Measurements from ENCODE around the gene GPSM3.
"Not testable (repeated sequence)": the region's sequence is repeated elsewhere in the genome, so short reads cannot be mapped to it uniquely, and the experiment has no call there.

GPSM3 gene

DNA sequence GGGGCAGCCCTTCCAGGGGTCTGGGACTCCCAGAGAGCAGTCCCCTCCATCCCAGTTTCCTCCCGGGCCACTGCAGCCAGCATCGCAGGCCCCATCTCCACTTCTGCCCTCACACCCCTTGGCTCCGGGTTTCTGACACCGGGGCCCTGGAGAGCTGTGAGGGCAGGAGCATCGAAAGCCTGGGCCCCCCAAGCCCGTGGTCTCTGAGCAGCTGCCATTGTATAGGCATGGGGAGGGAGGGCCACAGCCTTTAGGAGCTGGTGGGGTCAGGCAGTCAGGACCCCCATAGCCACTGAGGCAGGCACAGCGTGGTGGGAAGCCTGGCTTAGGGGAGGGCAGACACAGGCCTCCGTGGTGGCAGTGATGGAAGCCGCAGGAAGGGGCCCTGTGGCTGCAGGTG, 9.7 kb upstream of the GPSM3 start:
- DNase-seq (no peak), ATAC-seq (no peak)

DNA sequence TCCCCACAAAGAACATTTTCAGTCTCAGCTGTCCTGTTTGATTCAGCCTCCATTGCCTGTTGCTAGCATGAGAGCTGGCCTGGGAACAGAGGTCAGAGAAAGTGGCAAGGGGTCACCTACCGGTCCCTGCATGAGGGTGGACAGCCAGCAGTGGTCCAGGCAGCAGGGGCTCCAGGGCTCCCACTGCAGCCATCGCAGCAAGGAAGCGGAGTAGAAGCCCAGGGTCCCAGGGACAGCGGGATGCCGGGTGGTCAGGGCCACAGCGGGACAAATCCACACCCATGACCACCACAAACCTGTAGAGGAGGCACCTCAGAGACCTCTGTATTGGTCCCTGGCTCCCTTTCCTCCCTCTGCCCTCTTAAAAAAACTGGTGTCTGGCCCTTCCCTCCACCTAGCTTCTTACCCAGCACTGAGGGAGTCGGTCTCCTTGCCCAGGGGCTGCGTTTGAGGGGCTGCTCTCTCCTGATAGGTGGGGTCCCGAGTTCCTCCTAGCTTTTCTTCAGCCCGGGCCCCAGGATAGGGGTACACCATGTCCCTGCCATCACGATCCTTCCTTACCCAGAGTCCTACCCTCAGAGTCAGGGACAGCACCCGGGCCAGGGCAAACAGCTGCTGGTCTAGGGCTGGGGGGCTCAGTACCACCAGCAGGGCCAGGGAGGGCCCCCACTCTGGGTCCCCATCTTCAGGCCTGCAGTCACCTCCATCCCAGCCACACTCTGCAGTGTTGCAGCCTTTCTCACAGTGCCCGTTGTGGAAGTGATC, 8.4 kb upstream of the GPSM3 start:
- DNase-seq: no peak
- no peak for ATAC-seq

DNA sequence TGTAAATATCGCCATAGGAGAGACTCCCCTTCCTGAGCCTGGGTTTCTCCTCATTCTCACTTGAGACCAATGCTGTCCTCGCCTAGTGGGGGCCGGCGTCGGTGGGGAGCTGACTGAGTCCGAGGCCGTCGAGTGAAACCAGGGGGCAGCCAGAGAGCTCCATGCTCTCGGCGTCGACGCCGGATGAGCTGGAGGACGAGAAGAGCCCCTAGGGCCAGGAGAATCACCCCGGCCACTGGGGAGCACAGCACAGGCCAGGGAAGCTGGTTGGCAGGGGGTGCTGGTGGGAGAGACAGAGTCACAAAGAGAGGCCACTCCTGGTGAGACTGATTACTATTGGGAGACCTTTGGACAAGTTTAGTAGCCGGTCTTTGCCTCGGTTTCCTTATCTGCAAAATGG, 6.4 kb upstream of the GPSM3 start:
- no peak for DNase-seq
- ATAC-seq: no peak

DNA sequence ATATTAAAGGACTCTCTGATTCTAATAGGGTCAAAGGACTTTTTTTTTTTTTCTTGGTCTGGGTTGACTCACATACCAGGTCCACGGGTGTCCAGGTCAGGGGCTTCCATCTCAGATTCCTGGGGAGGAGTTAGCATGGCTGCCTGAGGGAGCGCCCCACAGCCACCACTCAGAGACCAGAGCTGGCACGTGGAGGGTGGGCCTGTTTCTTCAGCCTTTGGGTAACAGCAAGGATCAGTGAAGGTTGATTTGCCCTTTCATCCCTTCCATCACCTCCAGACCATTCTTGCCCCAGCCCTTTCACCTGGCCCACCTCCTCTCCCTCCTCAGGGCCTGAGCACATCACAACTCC, 5.9 kb upstream of the GPSM3 start:
- DNase-seq: no peak
- no peak for ATAC-seq

GRCh38 chr6:32196682-32197616, 4.5 kb upstream of the GPSM3 start:
- no peak for ATAC-seq
- DNase-seq: no peak

DNA sequence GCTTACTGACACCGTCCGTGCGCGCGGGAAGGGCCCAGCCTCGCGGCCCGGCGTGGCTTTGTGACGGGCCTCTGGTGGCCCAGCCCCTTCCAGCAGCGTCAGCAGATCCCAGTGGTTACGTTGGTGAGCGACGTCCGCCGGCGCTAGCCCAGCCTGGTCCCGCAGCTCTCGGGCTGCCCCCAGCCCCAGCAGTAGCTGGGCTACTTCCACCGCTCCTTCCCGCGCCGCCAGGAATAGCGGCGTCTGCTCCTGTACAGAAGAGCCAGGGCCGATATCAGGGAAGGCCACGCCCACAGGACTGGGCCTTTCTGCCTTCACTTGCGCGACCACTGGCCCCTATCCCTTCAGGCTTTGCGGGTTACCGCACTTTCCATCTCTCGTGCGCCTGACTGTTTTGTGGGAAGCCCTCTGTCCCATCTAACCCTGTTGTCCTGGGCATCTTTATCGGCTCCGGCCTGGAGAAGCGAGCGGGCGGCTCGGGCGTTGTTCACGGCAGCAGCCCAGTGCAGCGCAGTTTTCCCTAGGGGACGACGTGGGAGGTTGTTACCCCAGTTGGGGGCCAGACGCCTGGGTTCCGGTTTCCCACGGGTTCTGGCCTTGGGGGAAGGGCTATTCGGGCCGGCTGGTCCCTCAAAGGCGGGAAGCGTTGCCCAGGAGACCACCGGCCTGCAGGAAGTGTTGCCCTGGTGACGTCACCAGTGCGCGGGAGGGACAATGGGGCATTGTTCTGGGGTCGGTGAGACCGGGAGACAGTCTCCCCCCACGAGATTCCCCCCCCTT, 3.6 kb upstream of the GPSM3 start:
- DNase-seq: peak; percentile 86
- peak; percentile 92 for ATAC-seq

DNA sequence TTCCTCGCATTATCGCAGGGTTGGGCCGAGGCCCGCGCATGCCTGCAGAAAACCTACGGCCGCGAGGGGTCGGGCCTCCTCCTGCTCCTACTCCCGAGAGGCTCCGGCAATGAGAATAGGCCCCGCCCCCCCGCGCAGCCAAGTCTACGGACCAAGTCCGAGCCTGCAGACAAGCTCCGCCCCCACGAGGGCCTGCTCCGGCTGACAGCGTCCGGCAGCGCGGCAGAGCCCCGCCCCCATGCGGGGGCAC, 3.1 kb upstream of the GPSM3 start:
- peak; percentile 100 for DNase-seq
- ATAC-seq: peak; percentile 90

- peak; percentile 48 for DNase-seq
- ATAC-seq: no peak
These were observed 2.6 kb upstream of the GPSM3 start for GRCh38 chr6:32194825-32195651.

DNA sequence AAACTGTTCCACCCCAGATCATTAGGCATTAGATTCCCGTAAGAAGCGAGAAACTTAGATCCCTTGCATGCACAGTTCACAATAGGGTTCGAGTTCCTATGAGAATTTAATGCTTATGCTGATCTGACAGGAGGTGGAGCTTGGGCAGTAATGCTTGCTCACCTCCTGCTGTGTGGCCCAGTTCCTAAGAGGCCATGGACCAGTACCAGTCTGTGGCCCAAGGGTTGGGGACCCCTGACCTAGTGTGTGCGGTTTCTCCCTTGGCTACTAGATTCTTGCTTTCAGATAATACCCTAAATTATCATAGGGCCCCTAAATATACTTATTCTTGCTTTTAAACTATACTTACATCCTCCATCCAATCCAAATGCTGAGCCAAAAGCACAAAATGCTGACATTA, 1.9 kb upstream of the GPSM3 start:
- DNase-seq (no peak), ATAC-seq (no peak)

DNA sequence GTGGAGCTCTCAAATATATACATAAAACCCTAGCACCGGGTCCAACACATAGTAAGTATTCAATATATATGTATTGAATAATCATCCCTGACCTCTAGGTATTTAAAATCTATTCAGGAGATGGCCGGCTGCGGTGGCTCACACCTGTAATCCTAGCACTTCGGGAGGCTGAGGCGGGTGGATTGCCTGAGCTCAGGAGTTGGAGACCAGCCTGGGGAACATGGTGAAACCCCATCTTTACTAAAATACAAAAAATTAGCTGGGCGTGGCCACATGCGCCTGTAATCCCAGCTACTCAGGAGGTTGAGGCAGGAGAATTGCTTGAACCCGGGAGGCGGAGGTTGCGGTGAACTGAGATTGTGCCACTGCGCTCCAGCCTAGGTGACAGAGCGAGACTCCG, 653 bp upstream of the GPSM3 start:
- not testable (repeated sequence) for ATAC-seq, DNase-seq

GRCh38 chr6:32191696-32192607, 491 bp downstream of the GPSM3 start:
- ATAC-seq (no peak), DNase-seq (no peak)

GRCh38 chr6:32190911-32191677, 1.3 kb downstream of the GPSM3 start:
- DNase-seq (no peak), ATAC-seq (no peak)

DNA sequence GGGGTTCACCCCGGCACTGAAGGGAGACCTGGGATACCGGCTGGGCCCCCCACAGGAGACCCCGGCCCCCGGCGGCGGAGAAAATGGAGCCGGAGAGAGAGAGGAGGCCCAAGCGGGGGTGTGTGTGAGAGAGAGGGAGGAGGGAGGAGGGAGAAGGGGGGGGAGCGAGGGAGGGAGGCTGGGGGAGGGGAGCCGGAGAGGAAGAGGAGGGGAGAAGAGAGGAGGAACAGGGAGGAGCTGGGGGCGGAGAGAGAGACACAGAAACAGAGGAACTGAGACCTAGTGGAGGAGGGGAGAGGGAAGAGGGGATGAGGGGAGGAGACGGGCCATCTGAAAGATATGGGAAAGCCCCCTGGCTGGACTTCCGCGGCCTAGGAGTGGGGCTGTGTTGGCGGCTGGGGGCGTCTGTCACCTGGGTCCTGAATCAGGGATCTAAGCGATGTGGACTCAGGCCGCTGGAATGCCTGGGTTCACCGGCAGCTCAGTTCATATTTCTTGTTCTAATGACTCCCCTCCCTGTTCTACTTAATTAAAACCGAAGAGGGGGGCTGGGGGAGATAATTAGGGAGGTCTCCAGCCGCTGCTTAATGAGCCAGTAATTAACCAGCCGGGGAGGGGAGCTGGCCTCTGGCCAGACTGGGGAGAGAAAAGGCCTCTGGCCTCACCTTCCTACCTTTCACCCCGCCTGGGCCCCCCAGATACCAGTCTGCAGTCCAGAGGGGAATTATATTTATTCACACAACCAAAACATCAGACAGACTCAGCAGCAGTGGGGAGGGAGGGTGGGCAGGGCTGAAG, 2.2 kb downstream of the GPSM3 start, which contains the start of gene PBX2:
TSS of gene PBX2 (minus strand) at position 149 of the 798 bp plus-strand sequence. CDS start 287 bp downstream, outside the sequence.
- peak; percentile 66 for ATAC-seq
- peak; percentile 86 for DNase-seq

GRCh38 chr6:32189742-32190053, 2.7 kb downstream of the GPSM3 start:
- ATAC-seq (no peak), DNase-seq (no peak)

- no peak for ATAC-seq
- DNase-seq: no peak
These were observed 3.2 kb downstream of the GPSM3 start for GRCh38 chr6:32189069-32189741.

DNA sequence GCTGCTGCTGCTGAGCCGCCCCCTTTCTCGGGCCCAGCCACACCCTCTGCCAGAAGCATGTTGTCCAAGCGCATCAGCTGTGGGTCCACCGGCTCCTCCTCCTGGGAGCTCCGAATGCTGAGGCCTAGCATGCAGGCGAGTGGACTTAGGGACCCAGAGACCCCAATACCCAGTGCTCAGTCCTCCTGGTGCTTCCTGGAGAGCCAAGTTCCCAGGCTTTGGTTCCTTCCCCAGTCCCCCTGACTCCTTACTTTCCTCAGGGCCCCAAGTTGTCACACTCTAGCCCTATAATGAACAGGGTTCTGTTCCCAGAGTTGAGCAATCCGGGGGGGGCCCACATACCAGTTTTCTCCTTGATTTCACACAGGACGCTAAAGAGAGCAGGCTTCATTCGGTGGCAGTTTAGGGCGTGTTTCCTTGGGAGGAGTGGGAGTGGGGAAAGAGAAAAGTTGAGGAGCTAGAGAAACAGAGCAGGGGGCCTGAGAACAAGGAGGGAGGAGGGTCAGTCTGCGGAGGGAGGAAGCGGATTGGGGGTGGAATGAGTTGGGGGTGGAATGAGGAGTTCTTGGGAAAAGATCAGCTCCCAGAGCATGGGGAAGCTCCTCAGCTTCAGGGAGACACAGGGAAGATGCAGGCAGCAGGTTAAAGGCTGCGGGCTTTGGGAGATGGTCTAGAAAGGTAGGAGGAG, 3.9 kb downstream of the GPSM3 start:
- ATAC-seq: no peak
- DNase-seq: no peak

GRCh38 chr6:32187725-32188380, 4.6 kb downstream of the GPSM3 start:
- DNase-seq, ATAC-seq: not testable (repeated sequence)
